ENCODE data around the gene SAMD7.

SAMD7 gene, protein sequence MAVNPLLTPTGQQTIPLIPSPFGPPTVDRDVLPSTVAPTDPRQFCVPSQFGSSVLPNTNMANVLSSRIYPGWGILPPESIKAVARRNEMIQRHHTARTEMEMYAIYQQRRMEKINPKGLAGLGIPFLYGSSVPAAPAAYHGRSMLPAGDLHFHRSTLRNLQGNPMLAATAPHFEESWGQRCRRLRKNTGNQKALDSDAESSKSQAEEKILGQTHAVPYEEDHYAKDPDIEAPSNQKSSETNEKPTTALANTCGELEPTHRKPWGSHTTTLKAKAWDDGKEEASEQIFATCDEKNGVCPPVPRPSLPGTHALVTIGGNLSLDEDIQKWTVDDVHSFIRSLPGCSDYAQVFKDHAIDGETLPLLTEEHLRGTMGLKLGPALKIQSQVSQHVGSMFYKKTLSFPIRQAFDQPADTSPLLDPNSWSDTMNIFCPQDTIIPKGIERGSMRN

DNA sequence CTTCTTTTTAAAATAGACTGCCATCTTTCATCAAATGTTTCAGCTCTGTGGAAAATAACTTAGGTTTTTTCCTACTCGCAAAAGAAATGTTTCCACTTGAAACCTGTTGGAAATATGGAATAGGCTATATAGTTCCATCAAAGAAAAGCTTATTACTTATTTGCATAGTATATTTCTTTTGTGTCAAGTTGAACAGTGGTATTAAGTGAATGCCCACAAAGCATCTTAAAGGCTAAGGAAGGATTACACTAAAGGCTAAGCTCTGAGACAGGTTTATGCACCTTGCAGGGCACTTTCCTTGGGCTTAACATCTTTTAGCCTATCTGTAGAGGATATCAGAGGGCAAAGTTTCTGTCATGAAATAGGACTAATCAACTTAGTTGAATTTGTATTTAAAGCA lies at the start of gene SAMD7:
Gene SAMD7 (plus strand): TSS at position 301 of the 400 bp plus-strand sequence. CDS start 7,927 bp downstream, outside the sequence.
- no peak for DNase-seq

DNA sequence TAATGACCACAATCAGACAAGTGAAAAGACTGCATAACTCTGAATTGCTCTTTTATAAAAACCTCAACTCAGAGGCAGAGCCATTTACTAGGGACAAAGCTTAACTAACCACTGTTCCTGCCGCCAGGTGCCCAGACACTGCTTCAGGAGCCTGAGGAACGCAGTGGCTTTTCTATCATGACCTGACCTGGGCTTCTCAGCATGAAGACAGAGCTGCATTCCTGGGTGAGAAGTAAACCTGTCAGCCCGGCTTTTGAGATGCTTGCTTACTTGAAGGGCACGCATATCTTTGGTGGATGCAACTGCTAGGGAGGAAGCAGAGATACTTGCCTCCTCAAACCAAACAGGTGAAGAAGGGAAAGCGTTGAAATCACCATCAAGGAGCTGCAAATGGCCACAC lies 49.5 kb upstream of the SAMD7 start:
- DNase-seq, result no peak

- DNase-seq, result peak; percentile 65
Measured at GRCh38 chr3:169863458-169863899, 47.9 kb upstream of the SAMD7 start.

DNA sequence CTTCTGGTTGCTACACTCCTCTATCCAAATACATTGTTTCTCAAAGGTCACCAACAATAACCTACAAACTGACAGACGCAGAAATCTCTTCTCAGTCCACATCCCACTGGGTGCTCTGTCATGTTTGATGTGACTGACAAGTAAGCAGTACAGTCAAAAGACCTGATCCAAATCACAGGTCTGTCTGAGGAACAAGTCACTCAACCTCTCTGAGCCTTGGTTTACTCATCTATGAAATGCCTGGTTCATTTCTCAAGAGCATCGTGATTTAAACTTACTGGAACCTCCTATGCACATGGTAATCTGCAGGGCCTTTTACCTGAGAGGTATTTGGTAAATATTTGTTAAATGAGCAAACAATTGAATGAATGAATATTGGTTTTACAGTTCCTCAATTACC lies 47.1 kb upstream of the SAMD7 start:
- DNase-seq, result no peak

DNA sequence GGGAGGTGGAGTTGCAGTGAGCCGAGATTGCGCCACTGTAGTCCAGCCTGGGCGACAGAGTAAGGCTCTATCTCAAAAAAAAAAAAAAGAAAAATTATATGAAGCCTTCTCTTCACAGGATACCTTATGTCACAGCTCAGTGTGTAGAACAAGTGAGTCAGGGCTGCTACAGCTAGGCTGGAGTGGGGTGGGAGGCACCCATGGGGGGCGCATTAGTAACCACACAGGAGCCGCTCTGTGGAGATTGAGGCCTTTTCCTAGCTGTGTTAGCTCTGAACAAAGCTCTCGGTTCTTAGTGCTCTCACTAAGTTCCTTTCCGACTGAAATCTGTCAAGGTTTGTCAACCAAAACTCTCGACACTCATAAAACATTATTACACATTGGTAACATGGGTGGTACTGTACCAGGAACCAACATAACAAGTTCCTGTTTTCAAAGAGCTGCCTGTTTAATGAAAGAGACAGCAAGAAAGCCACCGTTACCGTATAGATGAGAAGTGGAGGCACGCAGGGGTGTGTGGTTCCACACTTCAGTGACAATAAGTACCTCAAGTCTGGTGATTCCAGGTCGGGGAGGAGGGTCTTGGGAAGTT lies 46.1 kb upstream of the SAMD7 start:
- no peak for DNase-seq

DNA sequence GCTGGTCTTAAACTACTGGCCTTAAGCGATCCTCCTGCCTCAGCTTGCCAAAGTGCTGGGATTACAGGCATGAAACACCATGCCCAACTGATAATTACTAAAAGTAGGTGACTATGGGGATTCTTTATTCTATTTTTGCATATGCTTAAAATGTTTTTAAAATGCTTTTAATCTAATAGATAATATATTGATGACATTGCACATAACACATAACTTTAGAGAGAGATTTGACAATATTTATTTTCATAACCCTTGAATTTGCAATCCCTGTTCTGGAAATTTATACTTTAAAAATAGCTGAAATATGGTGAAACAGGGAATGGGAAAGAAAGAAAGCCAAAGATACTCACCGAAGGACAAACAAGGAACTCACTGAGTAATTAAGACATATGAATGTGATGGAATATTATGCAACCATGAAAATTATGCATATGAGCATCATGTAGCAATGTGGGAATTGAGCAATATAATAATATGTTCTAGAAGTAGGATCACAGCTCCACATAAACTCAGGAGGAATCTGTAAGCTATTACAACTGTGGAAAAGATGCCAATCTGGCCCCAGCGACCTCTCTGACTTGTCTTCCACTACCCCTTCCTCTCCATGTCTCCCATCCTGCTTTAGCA lies 43.7 kb upstream of the SAMD7 start:
- DNase-seq, result no peak

DNA sequence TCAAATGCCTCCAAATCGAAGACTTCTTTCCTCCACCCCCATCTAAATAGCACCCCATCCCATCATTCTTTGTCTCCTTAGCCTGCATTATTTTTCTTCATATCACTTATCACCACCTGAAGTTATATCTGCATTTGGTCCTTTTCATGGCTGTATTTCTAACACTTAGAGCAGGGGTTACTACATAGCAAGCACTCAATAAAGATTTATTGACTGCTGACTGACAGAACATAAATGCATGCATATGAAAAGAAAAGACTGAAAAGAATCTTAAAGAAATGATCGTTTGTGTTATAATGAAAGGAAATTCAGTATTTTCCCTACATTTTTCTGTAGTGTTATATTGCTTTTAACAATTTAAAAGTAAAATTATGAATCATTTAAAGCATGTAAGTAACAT lies 43.0 kb upstream of the SAMD7 start:
- DNase-seq, result no peak

GRCh38 chr3:169869484-169870220 lies 41.7 kb upstream of the SAMD7 start, which contains the start of gene LRRC31:
LRRC31 (minus strand) TSS chr3:169869935; CDS start chr3:169869807, 128 bp downstream.
- no peak for DNase-seq

- DNase-seq, result no peak
Measured at GRCh38 chr3:169871129-169871886, 40.1 kb upstream of the SAMD7 start.

DNA sequence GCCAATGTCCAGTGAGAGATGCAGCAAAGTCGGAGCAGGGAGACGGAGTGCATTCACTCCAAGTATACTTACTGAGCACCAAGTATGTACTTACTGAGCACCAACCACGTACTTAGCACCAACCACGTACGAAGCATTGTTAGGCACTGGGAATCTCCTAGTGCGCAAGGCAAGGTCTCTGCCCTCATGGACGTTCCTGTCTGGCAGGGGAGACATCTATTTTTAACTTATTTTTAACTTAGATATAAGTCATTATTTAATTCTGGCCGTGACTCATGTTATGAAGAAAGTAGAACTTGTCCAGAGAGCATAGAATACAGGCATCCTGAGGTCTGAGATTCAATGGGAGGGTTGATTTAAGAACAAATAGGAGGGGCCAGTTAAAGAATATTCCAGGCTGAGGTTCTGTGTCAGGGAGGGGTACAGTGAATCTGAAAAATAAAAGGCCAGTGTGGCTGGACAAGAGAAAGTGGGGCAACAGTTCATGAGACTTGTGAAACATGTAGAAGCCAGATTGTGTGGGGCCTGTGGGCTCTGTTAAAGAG lies 32.3 kb upstream of the SAMD7 start:
- DNase-seq, result no peak

- DNase-seq, result no peak
Measured at GRCh38 chr3:169879845-169880575, 31.4 kb upstream of the SAMD7 start.

GRCh38 chr3:169880576-169881250 lies 30.7 kb upstream of the SAMD7 start:
- no peak for DNase-seq

DNA sequence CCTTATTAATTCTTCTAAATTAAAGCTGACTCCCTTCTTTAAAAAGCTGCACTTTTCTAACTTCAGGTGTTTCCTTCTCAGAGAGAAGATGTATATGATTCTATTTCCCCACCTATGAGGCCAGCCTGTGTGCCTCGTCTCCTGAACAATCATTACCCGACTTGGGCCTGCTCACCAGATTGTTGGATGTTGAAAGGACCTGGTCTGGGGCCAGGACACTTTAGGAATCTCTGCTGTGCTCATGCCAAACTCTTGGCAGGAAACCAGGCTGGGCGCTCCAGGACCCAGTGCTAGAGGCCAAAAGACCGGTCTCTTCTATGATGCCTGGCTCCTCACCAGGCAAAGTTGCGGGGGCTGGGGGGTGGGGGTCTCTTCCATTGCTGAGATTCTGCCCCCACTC lies 24.7 kb upstream of the SAMD7 start:
- no peak for DNase-seq

- no peak for DNase-seq
Measured at GRCh38 chr3:169891886-169892285, 19.5 kb upstream of the SAMD7 start.

- no peak for DNase-seq
Measured at GRCh38 chr3:169894110-169894509, 17.3 kb upstream of the SAMD7 start.

GRCh38 chr3:169895072-169895471 lies 16.3 kb upstream of the SAMD7 start:
- DNase-seq, result no peak

DNA sequence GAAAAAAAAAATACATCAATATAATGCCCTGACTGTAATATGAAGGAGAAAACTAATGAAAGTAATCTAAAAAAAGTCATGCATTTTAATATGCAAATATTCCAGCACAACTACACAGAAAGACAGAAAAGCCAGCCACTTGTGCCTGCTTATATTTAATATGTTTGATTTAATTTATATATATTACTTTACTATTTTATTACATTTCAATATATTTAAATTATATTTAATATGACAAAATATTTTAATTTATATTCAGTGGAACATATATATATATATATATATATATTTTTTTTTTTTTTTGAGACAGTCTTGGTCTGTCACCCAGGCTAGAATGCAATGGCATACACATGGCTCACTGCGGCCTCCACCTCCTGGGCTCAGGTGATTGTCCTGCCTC lies 14.1 kb upstream of the SAMD7 start:
- DNase-seq, result no peak

GRCh38 chr3:169901453-169901852 lies 9.9 kb upstream of the SAMD7 start:
- DNase-seq, result no peak

DNA sequence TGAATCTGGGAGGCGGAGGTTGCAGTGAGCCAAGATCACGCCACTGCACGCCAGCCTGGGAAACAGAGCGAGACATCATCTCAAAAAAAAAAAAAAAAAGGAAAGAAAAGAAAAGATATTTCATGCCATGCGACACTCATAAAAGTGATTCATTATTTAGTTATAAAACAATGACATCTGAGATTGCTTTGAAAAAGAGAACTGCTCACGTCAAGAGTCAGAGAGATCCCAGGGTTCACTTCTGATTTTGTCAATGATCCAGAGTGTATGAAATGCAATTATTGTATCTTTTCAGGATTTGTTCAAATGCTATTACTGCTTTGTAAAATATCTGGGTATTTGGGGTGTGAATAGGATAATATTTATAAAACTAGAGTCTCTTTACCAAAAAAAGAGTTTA lies 6.0 kb upstream of the SAMD7 start:
- no peak for DNase-seq

- DNase-seq, result no peak
Measured at GRCh38 chr3:169907476-169907875, 3.9 kb upstream of the SAMD7 start.

- no peak for DNase-seq
Measured at GRCh38 chr3:169907944-169908343, 3.4 kb upstream of the SAMD7 start.
